HG03060 (cell line): ENCODE measurements around the gene LIM2.
"Not testable (repeated sequence)": the region's sequence is repeated elsewhere in the genome, so short reads cannot be mapped to it uniquely, and the experiment has no call there.

Experiments used
- ATAC-seq: cut with Tn5 transposase; IDR thresholded peaks from one replicate; pipeline ENCODE4 v1.9.1; 2021; ENCODE audit warnings: low read depth, moderate number of reproducible peaks; ENCODE audit not compliant: unreplicated experiment

The LIM2 gene

DNA sequence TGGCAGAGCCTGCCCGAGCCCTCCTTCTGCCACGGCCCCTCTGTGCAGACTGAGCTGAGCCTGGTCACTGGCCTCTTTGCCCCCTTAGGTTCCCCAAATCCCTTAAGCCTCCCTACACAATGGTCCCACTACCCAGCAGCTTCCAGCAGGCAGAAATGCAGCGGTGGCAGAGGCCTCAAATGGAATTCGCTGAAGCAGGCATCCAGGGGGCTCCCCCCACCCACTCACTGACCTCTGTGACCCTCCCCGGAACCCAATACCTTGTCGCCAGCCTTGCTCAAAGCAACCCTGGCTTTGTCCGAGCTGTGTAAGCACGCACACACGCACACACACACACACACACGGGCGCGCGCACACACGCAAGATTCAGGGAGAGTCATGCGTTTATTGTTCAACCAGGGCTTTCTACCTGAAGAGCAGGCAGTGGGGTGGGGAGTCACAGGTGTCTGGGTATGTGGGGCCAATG, at the start of gene LIM2:
Gene LIM2, minus strand, starts transcription at position 51 of the 466 bp plus-strand sequence. CDS start 531 bp downstream, outside the sequence.
- no peak for ATAC-seq

DNA sequence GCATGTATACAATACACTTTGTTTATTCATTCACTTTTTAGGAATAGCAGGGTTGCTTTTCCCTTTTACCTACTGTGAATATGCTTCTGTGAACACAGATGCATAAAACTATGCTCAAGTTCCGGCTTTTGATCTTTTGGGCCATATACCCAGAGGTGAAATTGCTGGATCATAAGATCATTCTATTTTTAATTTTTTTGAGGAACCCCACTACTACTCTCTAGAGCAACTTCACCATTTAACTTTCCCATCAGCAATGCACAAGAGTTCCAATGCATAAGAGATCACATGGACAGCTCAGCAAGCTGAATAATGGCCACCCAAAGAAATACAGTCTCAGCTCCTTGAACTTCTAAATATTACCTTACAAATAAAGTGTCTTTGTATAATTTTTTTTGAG, 46.7 kb upstream of the LIM2 start:
- no peak for ATAC-seq

DNA sequence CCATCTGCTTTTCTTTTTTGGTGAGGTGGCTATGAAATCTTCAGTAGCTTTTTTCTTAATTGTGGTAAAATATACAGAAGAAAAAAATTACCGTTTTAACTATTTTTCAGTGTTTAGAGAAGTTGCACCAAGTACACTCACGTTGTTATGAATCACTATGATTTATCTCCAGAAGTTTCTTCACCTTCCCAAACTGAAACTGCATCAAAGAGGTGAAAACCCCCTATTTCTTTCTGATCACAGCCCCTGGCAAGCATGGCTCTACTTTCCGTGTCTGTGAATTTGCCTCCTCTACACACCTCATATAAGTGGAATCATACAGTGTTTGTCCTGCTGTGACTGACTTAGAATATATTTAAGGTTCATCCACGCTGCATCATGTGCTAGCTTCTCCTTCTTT, 45.3 kb upstream of the LIM2 start:
- ATAC-seq = no peak

GRCh38 chr19:51431124-51431523, 43.4 kb upstream of the LIM2 start:
- no peak for ATAC-seq

DNA sequence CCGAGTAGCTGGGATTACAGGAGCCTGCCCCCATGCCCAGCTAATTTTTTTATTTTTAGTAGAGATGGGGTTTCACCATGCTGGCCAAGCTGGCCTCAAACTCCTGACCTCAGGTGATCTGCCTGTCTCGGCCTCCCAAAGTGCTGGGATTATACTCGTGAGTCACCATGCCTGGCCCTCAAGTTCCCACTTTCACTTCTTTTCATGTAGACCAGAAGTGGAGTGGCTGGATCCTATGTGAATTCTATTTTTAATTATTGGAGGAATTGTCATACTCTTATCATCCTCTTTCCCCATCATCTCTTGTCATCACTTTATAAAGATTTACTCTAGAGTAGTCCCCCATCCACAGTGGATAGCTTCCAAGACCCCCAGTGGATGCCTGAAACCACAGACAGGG, 42.4 kb upstream of the LIM2 start:
- ATAC-seq = no peak

- no peak for ATAC-seq
These were observed 39.4 kb upstream of the LIM2 start for GRCh38 chr19:51427201-51427600.

DNA sequence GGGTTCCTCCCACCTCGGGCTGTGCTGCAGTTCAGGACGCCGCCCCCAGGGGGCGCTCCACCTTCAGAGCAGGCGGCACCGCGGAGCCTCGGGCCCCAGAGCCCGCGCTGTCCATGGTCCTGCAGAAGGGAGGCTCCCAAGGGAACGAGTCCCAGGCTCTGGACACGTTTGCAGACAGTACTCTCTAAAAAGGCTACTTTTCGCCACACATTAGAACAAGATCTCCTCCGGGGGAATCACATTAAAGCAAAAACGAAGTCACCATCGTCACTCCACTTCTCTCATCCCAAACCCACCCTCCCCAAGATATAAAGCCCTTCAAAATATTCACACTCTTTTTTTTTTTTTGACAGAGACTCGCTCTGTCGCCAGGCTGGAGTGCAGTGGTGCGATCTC, 34.3 kb upstream of the LIM2 start:
- ATAC-seq = no peak

GRCh38 chr19:51421229-51422052, 33.7 kb upstream of the LIM2 start:
- no peak for ATAC-seq

GRCh38 chr19:51420511-51420910, 32.7 kb upstream of the LIM2 start:
- ATAC-seq = not testable (repeated sequence)

DNA sequence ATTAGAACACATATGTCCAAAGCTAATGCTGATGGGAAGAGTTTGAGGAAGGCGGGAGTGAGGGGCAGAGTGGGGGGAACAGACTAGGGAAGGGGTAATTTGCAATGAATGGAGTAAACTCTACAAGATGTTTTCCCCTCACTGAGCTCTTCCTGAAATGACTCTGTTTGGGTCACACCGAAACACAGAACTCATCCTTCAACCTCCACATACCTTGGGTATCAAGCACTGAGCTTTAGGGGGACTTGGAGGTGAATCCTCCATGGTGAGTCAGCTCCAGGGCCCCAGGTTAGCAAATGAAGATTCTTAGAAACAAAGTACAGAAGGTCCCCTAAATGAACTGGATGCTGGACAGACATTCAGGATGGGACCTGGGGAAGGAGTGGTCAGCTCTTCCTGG, 30.9 kb upstream of the LIM2 start:
- ATAC-seq = no peak

DNA sequence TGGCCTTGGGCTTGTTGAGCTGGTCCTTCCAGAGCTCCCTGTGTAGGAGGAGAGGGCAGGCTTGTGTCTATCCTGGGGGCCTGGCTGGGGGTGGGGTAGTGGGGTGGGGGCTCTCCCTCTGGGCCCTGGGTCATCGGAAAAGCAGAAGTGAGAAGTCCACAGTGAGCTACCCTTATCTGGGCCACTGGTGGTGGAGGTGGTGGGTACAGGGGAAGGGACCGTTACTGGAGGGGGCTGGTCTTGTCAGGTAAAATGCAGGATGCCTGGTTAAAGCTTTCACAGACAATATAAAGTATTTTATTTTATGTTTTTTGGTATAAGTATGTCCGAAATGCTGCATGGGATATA, 30.0 kb upstream of the LIM2 start:
- ATAC-seq = no peak

DNA sequence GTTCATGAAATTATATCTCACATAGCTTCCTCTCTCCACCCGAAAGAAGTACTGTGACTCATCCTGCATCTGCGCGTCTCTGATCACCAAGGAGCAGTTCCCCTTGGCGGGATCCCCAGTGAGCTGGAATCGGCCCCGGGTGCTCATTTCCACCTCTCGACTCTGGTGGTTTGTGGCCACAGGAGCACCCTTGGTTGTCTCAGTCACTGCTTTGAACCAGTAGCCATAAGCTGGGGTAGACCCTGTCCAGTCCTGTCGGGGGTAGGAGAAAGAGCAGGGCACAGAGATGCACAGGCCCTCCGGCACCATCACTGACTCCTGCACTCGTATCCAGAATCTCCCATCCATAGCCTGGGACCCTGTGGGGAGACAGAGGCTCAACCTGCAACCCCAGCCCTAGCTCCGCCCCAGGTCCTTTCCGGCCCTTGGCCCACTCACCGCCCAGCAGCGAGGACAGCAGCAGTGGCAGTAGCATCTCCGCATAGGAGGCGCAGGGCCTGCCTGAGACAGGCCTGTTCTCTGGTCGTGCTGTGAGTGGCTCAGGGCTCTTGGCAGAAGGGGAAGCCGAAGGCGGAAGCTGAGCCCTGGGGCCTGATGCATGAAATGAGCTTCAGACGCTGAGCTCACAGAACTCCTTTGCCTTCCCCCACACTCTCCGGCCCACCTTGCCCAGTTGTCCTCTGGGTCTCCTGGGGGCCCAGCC, 29.5 kb upstream of the LIM2 start, which contains the start of gene SIGLEC10:
Gene SIGLEC10, minus strand, starts transcription at position 536 of the 703 bp plus-strand sequence. Its CDS starts 61 bp downstream, at position 475.
- no peak for ATAC-seq

- ATAC-seq = not testable (repeated sequence)
These were observed 28.6 kb upstream of the LIM2 start for GRCh38 chr19:51416422-51416821.

DNA sequence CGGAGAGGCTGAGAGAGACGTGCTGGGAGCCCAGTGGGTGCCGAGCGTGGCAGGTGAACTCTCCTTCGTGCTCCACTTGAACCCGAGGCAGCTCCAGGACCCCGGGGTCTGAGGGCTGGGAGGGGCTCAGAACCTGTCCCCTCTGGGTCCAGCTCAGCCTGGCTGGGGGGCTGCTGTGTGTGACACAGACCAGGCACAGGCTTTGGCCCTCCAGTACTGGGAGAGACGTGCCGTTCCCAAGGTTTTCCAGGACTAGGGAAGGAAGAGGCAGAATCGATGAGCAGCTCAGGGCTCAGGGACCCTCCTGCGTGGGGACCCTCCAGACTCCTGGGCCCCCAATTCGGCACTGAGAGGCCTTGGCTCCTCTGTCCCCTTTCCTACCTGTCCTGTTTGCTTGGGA, 27.4 kb upstream of the LIM2 start:
- no peak for ATAC-seq

DNA sequence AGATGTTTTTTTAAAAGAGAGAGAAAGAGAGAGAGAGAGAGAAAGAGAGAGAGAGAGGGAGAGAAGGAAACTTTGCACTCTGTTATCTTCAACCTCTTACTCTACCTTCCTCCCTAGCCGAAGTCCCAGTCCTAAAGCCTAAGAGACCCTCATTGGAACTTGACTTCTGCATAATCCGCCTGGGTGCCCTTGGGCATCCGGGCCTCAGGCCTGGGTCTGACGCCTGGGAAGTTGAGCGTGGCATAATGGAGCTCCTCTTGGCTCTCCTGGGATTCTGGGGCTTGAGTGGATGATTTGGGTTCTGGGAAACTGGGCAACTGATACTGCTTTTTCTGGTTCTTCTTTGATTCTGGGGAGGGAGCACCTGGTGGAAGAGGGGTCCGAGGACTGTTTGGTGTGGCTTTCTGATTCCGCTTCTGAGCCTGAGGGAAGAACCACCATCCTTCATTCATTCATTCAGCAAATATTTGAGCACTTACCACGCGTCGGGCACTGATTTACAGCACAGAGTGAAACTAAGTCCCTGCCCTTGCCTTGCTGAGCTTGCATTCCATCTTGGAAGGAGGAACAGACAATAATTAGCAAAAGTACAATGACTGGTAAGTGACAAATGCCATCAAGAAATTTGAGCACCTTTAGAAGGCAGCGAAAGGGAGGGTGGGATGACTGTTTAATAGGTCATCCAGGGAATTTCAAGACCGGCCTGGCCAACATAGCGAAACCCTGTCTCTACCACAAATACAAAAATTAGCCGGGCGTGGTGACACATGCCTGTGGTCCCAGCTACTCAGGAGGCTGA, 23.4 kb upstream of the LIM2 start:
- ATAC-seq = no peak

GRCh38 chr19:51407511-51408131, 19.8 kb upstream of the LIM2 start:
- no peak for ATAC-seq

DNA sequence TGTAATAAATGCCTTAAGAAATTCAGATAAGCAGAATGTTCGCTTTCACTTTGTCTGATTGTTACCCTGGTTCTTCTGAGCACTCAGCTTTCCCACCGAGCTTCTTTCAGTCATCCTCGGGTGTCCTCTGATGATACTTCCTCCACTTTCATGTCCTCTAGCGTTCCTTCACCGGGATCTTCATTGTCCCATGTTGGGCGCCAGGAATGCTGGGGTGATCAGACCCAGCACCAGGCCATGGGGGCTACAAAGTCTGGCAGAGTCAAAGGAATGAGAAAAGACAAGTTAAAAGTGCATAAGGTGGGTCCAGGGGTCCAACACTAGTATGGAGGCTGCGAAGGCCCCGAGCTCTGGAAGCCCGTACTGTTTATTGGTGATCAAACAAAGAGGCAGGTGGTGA, 14.3 kb upstream of the LIM2 start:
- ATAC-seq = no peak

GRCh38 chr19:51399936-51400335, 12.2 kb upstream of the LIM2 start:
- ATAC-seq = not testable (repeated sequence)

DNA sequence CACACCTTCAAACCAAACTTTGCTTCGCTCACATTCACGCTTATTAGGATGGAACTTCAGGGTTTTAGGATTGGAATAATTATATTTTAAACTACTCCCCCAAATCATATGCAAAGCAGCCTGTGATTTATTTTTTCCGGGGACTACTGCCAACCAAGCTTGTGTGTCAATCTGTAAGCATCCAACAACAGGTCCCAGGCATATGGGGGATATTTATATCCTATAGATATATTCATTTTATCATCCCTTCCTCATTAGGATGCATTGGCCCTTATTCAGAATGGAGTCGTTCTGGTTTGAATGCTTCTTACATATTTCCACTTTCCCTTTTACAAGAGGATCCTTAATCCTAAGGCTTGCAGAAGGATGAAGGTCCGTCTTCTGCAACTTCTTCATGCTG, 11.5 kb upstream of the LIM2 start:
- no peak for ATAC-seq

DNA sequence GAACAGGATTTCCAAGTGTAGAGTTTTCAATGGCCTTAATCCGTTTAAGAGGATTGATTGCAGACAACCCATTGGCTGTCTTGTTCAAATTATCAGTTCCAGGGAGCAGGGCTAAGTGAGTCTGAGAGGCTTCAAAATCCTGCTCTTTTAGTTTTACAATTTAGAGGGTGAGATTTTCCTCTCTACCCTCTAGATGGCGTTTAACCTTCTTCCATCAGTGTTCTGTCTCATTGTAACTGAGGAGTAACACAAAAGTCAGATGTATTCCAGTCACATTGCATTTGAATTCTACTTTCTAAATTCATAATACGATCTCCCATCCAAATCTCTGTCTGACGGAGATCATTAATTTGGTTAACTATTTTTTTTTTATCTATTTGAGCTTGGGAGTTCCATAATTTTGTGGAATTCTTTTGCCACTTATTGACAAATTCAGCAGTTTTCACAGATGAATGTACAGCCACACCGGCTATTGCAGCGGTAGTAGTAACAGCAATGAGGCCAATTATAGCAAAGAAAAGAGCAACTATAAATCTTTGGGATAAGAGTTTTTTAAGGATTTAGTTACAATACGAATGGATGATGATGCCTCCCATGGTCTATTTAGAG, 10.4 kb upstream of the LIM2 start:
- ATAC-seq = no peak
